Measurements from ENCODE around the gene SPTBN5.

GRCh38 chr15:41868321-41868720, 25.5 kb downstream of the SPTBN5 start:
- TF ChIP-seq CTCF (conservative IDR thresholded peaks at IDR 0.05 in 1 of 2, IDR thresholded peaks at IDR 0.05 in 1 of 2; ENCODE audit: extremely low read depth in 1 of 2, insufficient read depth in 1 of 2, low read depth in 1 of 2, low read length in 2 of 2) (no peak), EZH2 (IDR thresholded peaks at IDR 0.05; ENCODE audit: borderline replicate concordance, low read length) (no peak)
